Glutamatergic neuron (in vitro differentiated cells): ENCODE measurements around the gene BICRAL. TPM values are rescaled to one million over a fixed set of nuclear protein-coding genes. Genes with fewer than 3 reads are reported as not detected.

Experiments
- DNase-seq: peaks from one replicate; pipeline ENCODE4 v3.0.0; 2022
- H3K27ac Mint-ChIP-seq: one replicate; pipeline ENCODE4 v1.8.0; 2020; ENCODE audit warnings: mild to moderate bottlenecking, mixed read lengths, inconsistent platforms; ENCODE audit not compliant: unreplicated experiment
- H3K27me3 Mint-ChIP-seq: one replicate; pipeline ENCODE4 v1.8.0; 2020; ENCODE audit warnings: mild to moderate bottlenecking, moderate library complexity, mixed read lengths, inconsistent platforms; ENCODE audit not compliant: unreplicated experiment
- H3K36me3 Mint-ChIP-seq: one replicate; pipeline ENCODE4 v1.8.0; 2020; ENCODE audit warnings: mild to moderate bottlenecking, mixed read lengths, inconsistent platforms; ENCODE audit not compliant: unreplicated experiment
- H3K4me1 Mint-ChIP-seq: one replicate; pipeline ENCODE4 v1.8.0; 2020; ENCODE audit warnings: mild to moderate bottlenecking, low read depth, mixed read lengths, inconsistent platforms; ENCODE audit not compliant: unreplicated experiment
- H3K4me3 Mint-ChIP-seq: one replicate; pipeline ENCODE4 v1.8.0; 2020; ENCODE audit warnings: mild to moderate bottlenecking, mixed read lengths, inconsistent platforms; ENCODE audit not compliant: unreplicated experiment
- H3K9me3 Mint-ChIP-seq: one replicate; pipeline ENCODE4 v1.8.0; 2020; ENCODE audit warnings: mild to moderate bottlenecking, moderate library complexity, mixed read lengths, inconsistent platforms; ENCODE audit not compliant: unreplicated experiment
- CTCF ChIP-seq: fragments of 200-600 bp; sonication (generic); IDR thresholded peaks from one replicate; pipeline ENCODE4 v1.5.0; 2021; ENCODE audit not compliant: partially characterized antibody, unreplicated experiment
- total RNA-seq: library from RNA; stranded (reverse); fragmentation: NEBNext Ultra II Directional; extraction: Animal tissue kit (Norgen Biotek cat#: 25700); gene quantifications from one replicate; pipeline ENCODE4 v1.2.1, GENCODE V29; 2021; ENCODE audit not compliant: unreplicated experiment

BICRAL gene
- total RNA-seq, 1 donor from 2014 or later = 11.0 TPM

GRCh38 chr6:42846505-42846904 is 64.7 kb downstream of the BICRAL start:
- H3K27ac Mint-ChIP-seq = no peak overlapping the region
- H3K4me3 Mint-ChIP-seq = no peak overlapping the region
- TF ChIP-seq CTCF = no peak
- DNase-seq = no peak
- peaks cover 3% of the 10 kb centered on the region for H3K9me3 Mint-ChIP-seq
- H3K27me3 Mint-ChIP-seq = peaks cover 6% of the 10 kb centered on the region
- no peaks in the 10 kb centered on the region for H3K36me3 Mint-ChIP-seq
- peaks cover 15% of the 10 kb centered on the region for H3K4me1 Mint-ChIP-seq

GRCh38 chr6:42848700-42849099 is 66.8 kb downstream of the BICRAL start:
- no peak overlapping the region for H3K4me3 Mint-ChIP-seq
- H3K4me1 Mint-ChIP-seq = peaks cover 4% of the 10 kb centered on the region

GRCh38 chr6:42851599-42851998 is 69.7 kb downstream of the BICRAL start:
- no peaks in the 10 kb centered on the region for H3K9me3 Mint-ChIP-seq
- H3K27ac Mint-ChIP-seq = no peak overlapping the region
- no peak for TF ChIP-seq CTCF
- H3K4me1 Mint-ChIP-seq = no peaks in the 10 kb centered on the region
- no peaks in the 10 kb centered on the region for H3K36me3 Mint-ChIP-seq
- H3K4me3 Mint-ChIP-seq = no peak overlapping the region
- no peak for DNase-seq
- no peaks in the 10 kb centered on the region for H3K27me3 Mint-ChIP-seq

More at GRCh38 chr6:42848700-42849099, 66.8 kb downstream of the BICRAL start:
- no peak for TF ChIP-seq CTCF
- Mint-ChIP-seq H3K9me3 (peaks cover 3% of the 10 kb centered on the region), H3K36me3 (no peaks in the 10 kb centered on the region), H3K27me3 (peaks cover 2% of the 10 kb centered on the region), H3K27ac (no peak overlapping the region)
- DNase-seq = no peak

- Mint-ChIP-seq H3K4me1 (no peaks in the 10 kb centered on the region), H3K27me3 (peaks cover 2% of the 10 kb centered on the region), H3K27ac (no peak overlapping the region), H3K9me3 (peaks cover 3% of the 10 kb centered on the region), H3K36me3 (no peaks in the 10 kb centered on the region), H3K4me3 (no peak overlapping the region)
- no peak for DNase-seq
- no peak for TF ChIP-seq CTCF
These were observed 78.2 kb downstream of the BICRAL start for GRCh38 chr6:42860036-42860435.

GRCh38 chr6:42860481-42860880 is 78.6 kb downstream of the BICRAL start:
- Mint-ChIP-seq H3K36me3 (no peaks in the 10 kb centered on the region), H3K27ac (no peak overlapping the region), H3K4me1 (no peaks in the 10 kb centered on the region), H3K9me3 (peaks cover 3% of the 10 kb centered on the region), H3K4me3 (no peak overlapping the region), H3K27me3 (peaks cover 2% of the 10 kb centered on the region)
- no peak for TF ChIP-seq CTCF
- DNase-seq = no peak
